CMK (cell line): ENCODE data around the gene KCNG1.

Source experiments
- DNase-seq: peaks from one replicate; pipeline ENCODE4 v3.0.0-alpha.2; 2010; ENCODE audit warnings: low read depth

KCNG1 gene

DNA sequence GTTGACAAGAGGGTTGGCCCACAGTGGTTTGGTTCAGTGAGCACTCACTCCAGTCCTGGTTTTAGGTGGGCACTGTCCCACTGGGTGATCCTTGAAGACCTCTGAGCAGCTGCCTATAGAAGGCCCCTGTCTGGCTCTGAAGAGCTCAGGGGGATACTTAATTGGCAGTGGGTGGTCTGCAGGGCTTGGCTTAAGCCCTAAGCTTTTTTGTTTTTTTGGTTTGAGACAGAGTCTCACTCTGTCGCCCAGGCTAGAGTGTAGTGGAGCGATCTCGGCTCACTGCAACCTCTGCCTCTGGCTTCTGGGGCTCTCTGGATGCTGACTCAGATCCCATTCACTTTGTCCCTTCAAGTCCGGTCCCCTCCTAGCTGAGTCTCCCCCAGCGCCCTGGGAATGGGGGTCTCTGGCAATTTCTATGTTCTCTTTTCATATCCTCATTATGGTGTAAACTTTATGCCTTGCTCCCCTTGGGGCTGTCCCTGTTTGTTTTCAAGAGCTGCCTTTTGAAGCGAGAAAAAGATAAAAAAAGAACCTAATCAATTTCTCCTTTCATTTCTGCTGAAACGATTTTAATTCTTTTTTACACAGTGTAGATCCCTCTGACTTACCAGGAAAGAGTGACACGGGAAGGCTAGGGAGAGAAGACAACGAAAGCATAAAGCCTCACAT lies 12.2 kb upstream of the KCNG1 start:
- DNase-seq = no peak

DNA sequence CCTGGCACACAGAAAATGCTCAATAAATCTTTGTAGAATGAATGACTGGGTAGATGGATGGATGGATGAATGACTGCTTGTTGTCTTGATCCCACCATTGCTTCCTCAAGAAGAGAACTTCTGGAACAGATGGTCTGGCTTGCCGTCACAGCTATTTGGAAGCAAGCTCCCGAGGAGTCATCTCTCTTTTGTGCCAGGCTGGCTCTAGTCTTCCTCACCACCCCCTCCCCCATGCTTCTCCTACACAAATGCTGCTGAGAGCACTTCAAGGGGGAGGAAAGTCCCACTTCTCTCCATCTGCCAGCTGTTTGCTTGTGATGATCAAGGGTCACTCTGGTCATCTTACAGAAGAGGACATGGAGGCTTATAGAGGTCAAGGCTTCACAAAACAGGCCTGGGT lies 11.6 kb upstream of the KCNG1 start:
- DNase-seq = no peak

DNA sequence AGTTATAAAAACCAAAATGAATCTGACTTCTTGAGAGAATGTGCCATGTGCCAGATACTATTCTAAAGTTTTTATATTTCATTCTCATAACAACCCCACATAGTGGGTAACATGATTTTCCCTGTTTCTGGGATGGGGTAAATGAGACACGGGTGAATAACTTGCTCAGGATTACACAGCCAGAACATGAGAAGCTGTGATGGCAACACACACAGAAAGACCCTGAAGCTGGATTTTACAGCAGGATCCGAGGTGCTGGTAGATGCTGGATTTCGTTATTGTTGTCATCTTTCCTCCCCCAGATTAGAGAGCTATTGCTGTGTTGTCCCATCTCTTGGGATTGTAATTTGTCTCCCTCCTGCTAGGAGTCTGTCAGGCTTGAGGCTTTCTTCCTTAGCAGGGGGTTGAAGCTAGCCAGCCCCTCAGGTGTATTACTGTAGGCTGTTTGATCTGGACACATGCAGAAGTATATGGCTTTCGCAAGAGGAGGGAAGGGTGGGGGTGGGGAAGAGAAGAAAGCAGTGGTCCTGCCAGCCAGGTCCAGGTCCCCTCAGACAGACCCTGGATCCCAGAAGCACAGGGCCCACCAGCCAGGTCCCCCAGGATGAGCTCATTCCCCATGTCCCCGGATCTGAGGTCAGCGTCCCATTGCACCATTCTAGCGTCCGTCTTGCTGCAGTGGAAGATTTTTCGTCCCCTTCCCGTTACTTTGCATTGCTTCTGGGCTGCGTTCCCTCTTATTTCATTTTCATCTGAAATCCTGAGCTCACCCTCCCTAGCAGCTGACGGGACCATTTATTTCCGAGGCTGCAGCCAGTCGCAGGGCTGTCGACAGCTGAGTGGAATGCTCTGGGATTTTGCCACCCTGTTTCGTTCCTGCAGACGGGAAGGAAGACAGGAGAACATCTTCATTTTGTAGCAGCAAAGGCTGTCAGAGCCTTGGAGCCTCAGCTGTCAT lies 7.3 kb upstream of the KCNG1 start:
- no peak for DNase-seq

DNA sequence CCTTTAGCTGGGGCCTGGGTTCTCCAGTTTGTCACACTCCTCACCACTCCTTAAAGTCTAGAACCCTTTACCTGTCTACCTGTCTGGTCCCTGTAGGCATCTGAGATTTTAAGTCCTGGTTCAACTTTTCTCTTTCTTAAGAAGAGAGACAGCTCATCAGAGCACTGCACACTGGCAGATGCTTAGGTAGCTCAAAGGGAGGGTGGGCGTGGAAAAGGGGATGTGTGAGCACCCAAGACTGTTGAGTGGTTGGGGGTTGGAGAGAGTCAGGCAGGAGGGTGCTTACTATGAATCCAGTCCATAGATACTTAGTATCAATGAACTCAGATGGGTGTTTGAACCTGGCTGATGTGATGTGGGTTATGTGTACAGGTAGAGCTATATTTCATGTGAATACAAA lies 6.6 kb upstream of the KCNG1 start:
- no peak for DNase-seq

DNA sequence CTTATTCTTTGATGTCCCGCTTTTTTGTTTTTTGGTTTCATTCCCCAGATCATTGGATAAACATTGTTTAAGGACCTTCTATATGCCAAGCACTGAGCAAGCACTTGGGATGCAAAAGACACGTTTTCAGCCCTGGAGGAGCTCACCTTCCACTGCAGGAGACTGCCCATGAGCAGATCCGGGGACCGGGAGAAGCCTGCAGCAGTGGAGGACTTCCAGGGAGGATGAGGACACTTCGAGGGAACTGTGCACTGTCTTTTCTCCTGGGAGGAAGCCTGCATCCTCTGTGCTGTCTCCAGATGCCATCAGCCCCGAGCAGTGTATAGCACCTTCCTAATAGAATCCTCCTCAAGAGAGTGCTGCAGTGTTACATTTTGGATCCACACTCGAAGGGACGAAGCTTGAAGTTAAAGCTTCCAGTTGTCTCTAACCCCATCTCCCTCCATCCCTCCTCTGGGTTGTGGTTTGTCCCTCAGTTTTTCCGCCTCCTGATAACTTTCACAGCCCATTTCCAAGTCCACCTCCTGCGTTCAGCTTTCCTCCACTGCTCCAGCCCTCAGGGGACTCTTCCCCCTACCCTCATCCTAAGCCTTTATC lies 5.8 kb upstream of the KCNG1 start:
- DNase-seq = no peak

DNA sequence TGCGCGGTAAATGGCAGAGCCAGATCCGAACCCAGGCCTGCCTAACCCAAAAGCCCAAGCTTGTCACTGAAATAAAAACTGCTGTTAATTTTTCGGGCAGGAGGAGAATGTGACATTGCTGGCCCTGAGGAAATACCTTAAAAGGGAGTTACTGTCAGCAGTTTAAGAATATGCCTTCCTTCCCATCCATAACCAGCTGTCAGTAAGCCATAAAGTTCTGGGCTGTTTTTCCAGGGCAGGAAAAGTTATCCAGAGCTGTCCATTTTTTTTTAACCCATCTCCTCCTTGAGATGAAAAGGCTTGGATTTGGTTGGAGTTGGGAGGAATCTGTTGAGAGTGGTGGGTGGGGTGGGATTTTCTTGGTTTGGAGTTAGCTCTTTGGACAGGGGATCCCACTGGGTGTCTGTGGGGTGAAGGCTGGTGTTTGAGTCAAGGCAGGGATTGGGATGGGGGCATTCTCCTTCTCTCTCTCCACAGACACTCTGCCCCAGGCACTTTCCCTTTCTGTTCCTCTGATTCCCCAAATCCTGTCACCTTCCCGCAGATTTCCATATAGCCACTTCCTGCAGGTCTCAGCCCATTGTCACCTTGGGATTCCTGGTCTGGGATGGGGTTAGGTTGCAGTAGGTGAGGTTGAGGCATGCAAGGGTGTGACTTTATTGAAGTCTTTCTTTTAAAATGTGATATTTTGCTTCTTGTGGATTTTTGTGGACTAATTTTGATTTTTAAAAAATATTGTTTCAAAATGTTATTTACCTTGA lies 4.3 kb upstream of the KCNG1 start:
- DNase-seq = no peak

DNA sequence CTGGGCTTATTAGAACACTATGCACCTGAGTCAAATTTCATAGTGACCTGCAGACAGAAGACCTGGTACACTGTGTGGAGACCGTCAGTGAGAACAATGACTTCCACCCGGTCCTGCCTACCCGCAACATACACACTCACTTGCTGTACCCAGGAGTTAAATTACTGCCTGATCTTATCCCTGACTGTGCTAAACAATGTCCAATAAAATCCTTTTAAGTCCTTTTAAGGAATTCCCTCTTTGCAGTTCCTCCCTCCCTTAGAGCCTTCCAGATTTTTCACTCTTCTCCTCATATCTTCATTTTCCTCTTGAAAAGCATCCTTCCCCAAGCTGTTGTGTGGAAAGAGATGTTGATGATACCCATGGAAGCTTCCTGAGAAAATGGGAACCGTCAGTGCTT lies 3.4 kb upstream of the KCNG1 start:
- DNase-seq = no peak

DNA sequence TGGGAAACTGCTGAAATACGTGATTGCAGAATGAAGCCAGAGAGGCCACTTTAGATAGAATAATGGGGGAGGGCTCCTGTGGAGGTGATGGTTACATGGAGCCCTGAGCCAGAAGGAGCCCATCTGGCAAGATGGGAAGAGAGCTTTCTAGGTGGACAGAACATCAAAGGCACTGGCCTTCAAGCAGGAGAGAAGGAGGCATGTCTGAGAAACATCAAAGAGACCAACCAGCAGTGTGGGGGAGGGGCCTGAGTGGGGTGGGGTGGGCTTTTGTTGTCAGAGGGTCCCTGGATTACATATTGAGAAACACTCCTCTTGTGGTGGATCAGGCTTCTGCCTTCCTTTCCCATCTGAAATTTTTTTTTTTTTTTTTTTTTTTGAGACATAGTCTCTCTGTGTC lies 1.9 kb upstream of the KCNG1 start:
- no peak for DNase-seq

DNA sequence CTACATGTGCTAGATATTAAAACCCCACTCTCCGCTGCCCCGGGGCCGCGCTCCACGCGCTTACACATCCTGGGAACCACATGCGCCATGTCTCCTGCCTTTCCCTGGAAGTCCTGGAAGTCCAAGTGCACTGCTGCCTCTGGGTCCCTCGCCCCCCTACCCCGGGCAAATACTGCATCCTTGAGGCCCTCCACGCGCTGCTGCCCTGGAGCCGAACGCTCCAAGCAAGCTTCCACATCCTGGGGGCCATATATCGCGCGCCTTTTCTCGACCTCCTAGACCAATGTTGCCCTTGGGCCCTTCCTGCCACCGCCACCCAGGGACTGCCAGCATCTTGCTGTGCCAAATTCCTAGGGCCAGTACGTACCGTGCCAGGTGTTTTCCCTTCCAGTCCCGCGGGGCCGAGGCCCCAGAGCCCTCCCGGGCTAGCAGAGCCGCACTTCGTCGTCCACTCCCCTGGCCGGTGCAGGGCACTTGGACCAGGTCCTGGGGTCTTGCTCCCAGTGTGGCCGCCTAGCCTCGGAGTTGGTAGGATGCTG lies 779 bp upstream of the KCNG1 start:
- no peak for DNase-seq

DNA sequence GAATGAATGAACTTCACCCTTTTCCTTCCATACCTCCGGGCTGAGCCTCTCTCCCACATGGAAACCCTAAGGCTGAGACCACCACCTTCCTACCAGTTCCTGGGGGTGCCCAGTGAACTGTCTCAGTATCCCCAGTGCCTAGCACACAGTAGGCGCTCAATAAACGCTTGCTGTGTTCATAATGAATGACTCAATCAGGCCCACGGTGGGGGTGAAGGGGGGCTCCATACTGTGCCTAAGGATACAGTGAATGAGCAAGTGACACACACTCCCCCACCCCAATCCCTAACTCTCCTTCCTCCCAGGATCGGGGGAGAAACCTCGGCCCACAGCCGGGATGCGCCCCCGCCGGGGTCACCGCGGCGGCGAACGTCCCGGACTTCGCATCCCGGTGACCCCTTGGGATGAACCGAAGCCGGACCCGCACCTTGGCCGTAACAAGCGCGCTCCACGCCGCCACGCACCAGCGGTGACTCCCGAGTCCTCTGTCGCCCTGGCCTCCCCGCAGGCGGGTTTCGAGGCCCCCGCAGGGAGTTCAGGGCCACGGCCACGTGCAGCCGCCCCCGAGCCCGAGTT lies 592 bp downstream of the KCNG1 start:
- no peak for DNase-seq

DNA sequence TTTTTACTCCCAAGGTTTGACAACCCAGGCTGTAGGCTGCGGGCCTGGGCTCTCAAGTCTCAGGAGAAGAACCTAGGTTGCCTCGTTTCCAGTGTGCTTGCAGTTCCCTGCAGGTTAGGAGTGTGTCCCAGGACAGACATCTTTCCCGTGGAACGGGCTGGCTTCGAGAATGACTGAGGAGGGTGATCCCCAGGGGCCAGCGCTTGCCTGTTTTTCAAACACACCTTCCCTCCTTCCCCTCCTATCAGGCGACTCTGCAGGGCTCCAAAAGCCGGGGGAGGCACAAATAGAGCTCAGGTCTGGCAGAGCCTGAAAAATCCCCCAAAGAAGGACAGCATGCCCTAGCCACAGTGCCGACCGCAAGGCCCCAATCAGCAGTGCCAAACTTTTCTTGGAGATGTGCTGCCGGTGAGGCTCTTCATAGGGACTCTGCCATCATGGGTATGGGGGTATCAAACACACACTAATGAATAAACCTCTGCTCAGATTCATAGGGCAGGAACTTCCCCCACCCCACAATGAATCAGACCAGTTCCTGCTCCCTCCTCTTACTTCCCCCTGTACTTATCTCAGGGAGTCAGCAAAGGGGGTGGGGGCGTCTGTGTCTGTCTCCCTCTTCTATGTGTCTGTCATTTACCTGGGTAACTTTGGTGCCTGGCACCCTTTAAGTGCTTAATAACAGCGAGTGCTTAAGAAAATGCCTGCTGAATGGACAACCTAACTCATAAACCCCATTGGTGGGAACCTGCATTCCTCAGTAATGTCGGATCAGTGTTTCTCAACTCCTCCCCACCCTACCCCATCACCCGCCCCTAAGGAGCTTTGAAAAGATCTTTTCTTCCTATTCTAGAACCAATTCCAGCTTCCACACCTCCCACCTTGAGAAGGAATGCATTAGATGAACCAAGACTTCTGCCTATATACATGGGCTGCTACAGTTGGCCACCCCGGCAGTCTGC lies 1.6 kb downstream of the KCNG1 start:
- no peak for DNase-seq

DNA sequence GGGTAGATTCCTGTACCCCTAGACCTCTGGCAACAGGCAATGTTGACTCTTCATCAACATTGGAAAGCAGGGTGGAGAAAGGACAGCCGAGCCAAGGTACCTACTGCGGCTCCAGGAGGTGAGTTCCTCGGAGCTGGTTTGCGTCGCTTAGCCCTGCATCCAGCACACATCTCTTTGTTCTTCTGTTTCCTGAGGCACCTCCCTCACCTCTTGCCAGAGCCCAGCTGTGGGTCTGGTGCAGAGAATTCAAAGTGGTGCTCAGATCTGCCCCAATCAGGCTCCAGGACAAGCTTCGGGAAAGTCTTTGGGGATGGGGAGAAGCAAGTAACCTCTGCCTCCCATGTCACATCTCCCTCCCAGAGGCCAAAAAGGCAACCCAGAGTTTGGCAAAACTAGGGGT lies 2.2 kb downstream of the KCNG1 start:
- no peak for DNase-seq

DNA sequence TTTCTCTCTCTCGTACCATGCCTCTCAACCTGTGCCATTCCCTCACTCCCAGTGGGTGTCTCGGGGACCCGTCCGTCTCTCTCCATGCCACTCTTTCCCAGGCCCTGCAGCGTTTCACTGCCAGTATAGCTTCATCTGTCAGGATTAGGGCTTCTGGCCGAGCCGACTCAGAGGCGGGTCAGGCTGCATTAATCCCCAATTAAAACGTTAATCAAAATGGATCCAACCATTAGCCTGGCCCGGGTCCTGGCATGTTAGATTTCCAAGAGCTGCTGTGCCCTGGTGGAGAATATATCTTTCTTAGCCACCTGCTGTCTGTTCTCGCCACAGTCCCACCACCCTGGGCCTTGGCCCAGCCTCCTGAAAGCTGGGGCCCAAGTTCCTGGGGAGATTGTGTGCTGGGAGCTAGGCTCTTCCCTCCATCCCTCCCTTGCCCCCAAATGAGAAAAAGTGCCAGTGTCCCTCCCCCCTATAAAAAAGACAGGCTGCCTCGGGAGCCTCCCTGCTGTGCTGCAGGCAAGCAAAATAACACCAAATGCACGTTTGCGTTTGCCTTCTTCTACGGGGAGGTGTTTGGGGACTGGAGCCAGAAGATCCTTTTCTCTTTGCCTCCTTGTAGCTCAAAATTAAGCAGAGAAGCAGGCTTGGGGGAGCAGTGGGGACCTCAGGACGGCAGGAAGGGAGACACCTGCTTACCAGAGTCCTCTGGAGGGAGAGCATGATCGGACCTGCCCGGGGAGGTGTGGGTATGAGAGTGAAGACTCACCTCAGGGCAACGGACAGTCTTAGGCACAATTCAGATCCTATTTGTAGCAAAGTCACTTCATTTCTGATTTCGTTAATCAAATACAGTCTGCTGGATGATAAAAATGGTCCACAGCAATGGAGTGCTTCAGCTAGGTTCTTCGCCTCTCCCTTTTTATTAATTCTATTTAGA lies 3.0 kb downstream of the KCNG1 start:
- DNase-seq = no peak

DNA sequence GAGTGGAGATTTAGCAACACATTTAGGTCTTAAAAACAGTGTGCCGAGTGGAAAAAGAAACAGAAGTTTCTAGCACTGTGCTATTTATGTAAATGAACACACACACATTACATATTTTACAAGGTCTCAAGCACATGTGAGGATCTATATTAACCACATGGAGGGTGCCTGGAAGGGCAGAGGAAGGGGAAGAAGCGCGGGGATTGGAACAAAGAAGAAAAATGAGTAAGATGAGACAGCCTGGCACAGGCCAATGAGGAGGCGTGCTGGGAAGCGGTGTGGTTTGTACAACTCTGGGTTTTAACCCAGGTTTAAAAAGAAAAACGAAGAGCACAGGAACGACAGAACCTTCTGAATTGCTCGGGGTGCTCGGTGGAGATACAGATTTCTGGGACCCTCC lies 5.7 kb downstream of the KCNG1 start:
- no peak for DNase-seq

DNA sequence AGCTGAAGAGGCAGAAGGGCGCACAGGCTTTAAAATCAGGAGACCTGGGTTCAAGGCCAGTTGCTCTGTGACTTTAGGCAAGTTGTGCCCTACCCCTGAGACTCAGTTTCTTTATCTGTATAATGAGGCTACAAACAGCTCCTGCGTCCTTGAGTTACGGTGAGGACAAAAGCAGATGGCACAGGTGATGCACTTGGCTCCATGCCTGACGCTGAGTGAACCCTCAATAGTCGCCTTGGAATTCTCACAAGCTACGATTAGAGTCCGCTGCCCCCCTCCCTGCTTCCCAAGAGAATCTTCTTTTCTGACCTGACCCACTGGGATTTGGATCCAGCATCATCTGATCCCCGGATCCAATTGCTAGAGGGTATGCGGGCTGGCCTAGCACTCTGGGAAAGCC lies 6.4 kb downstream of the KCNG1 start:
- no peak for DNase-seq

DNA sequence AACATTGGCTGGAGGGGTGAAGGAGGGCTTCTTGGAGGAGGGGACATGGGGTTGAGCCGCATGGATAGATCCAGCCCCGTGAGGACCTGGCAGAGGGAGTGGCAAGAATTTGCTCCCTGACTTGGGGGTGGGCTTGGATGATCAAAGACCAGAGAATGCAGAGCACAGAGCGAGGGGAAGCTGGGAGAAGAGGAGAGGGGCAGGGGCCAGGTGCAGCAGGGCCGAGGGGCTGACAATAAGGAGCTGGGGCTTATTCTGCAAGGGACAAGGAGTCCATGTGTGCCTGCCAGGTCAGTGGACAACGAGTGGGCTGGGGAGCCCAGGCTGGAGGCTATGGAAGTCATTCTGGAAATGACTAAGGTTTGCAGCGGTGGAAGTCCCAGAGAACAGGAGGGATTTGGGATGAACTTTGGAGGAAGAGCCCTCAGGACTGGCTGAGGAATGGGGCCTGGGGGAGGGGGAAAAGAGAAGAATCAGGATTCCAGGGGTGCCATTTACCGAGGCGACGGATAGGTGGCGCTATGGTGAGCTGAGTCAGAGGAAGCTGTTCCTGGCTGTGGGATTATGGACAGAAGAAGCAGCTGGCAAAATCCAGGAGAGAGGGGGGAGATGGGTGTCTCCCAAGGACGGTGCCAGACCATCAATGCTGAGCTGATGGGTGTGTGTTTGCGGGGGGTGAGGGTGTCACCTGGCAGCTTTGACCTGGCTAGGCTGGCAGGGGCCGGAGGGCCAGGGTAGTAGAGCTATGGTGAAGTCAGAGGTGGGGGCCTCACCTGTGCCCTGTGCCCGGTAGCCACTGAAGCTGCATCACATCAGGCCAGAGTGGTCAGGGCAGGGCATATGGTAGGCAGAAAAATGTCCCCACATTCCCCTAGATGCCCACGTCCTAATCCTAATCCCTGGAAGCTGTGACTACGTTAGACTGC lies 7.8 kb downstream of the KCNG1 start:
- no peak for DNase-seq

DNA sequence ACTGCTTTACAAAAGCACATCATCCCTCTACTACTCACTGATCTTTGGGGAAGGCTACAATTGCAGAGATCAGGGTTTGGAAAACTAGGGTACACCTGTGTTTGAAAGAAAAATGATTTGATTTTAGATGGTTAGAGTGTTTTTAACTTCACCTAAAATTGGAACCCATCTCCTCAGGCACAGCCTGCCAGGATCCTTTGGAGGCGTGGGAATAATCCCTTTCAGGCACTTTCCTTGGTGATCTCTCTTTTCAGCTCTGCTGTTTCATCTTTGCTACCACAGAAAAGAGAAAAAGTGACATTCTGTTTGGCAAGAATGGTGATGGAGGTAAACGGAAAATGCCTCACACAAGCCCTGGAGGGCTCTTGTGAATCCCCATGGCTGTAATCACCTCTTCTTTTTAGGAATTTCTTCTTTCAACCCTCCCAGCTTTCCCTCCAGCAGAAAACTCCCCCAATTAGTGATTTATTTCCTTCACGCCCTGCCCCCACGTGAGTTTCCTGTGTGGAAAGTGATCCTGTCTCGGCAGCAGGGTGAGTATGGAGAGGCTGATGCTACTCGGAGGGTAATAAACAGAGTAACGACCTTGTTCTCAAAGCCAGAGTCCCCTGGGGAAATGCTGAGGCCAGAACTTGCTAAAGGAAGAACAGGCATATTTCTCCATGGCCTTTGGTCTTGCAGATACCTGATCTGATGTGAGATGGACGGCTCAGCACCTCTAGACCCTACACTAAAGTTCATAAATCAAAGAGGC lies 9.2 kb downstream of the KCNG1 start:
- no peak for DNase-seq

DNA sequence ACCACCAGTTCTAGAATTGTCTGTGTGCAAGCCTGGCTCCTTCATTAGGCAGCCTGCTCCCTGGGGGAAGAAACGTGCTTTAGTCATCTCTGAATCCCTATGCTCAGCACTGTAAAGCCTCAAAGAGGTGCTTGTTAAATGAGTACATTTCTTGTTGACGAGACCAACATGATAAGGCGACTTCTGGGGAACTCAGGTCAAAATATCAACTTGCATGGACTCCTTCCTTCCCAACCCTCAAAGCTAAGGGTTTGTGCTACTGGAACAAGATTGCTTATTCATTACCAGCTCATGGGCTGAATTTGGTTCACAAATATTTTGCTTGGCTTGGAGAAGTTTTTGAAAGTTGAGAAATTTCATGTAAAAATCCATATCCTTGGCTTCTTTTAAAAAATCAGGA lies 10.6 kb downstream of the KCNG1 start:
- no peak for DNase-seq
